Measurements from ENCODE around the gene SV2B.

GRCh38 chr15:91061230-91061629 lies 38.8 kb upstream of the SV2B start:
- TF ChIP-seq CTCF (conservative IDR thresholded peaks at IDR 0.05) (no peak), EZH2 (IDR thresholded peaks at IDR 0.05; ENCODE audit: low read depth) (no peak)
